GM19035 (cell line): ENCODE results near the gene B3GALT6.

Source experiments
- ATAC-seq: cut with Tn5 transposase; IDR thresholded peaks from one replicate; pipeline ENCODE4 v1.9.1; 2021; ENCODE audit not compliant: unreplicated experiment

Gene B3GALT6

GRCh38 chr1:1200876-1201810 lies 30.9 kb upstream of the B3GALT6 start:
- ATAC-seq, result no peak

DNA sequence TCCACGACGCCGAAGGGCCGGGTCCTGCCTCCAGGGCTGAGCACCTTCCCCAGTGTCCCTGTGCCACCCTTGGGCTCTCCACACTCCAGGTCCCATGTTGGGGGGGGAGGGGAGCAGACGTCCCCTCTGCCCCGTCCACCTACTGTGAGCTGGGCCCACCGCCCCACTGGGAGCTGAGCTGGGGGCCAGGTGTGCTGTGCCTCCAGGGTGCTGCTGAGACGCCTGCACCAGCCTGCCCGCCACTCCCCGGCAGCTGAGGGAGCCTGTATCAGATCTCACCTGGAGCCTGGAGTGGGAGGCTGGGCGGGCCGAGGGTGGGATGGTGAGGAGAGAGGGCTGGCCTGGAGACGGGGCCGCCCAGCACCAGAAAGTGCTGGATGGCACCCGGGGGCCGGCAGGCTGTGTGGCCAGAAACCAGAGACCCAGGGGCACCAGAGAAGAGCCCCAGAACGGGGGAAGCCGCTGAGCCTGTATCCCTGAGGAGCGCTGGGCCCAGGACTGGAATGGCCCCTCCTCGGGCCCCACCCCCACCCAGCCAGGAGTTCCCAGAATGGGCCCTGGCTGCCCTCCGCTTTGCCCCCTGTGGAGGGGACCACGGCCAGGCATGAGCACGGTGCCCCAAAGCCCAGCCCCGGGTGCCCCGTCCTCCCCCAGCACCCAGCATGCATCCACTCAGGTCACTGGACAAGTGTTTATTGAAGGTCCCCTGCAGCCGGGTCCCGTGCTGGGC lies 29.0 kb upstream of the B3GALT6 start:
- ATAC-seq, result no peak

DNA sequence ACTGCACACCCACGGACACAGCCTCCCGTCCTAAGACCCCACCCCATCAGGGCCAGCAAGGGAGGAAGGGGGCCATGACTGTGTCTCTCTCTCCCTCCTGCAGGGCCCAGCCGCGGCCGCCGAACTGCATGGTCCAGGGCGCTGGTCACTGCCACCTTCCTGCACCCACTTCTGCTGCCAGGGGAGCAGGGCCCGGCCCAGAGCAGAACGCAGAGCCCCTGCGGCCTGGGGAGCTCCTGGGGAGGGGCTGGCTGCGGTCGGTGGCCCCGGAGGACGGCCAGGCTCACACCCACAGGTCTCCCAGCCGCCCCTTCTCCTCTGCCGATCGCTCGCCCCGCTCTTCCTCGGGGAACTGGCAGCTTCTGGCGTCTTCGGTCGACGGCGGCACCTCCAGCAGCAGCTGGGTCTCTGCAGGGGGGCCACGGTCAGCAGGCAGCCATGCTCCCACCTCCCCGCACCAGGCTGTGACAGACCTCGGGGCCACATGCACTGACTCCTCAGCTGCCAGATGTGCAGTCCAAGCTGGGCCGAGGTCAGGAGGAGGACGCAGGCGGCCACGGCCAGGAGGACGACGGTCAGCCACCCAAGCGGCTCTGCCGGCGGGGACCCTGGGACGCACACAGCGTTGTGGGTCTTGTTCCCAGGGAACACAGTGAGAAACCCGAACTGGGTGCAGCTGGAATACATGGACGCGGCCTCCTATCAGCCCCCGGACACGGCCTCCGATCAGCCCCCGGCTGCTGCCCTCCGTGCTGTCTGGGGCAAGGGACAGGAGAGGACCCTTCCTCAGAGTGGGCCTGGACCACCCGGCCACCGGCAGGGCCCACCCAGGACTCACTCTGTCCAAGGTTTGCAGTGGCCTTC lies 28.2 kb upstream of the B3GALT6 start:
- no peak for ATAC-seq

- no peak for ATAC-seq
Measured at GRCh38 chr1:1204425-1204920, 27.6 kb upstream of the B3GALT6 start.

GRCh38 chr1:1204998-1205768 lies 26.9 kb upstream of the B3GALT6 start:
- ATAC-seq, result no peak

GRCh38 chr1:1205769-1206375 lies 26.2 kb upstream of the B3GALT6 start:
- ATAC-seq, result no peak

- ATAC-seq, result no peak
Measured at GRCh38 chr1:1206376-1206965, 25.6 kb upstream of the B3GALT6 start, which contains the start of gene TNFRSF18. TNFRSF18 (minus strand) TSS chr1:1206592; CDS start chr1:1206571, 21 bp downstream.

GRCh38 chr1:1206966-1207531 lies 25.0 kb upstream of the B3GALT6 start:
- no peak for ATAC-seq

DNA sequence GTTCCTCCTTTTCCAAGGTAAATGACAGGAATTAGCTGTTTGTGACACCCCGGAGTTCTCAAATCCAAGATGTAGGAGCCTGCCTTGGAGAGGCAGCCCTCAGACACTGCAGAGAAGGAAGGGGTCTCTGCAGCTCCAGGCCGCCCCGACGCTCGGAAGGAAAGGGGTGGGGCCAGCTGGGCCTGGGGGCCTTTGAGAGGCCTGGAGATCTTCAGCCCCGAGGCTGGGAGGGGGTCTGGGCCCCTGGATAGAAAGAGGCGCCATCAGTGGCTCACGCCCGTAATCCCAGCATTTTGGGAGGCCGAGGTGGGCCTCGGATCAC lies 24.5 kb upstream of the B3GALT6 start:
- no peak for ATAC-seq

GRCh38 chr1:1208713-1209433 lies 23.2 kb upstream of the B3GALT6 start:
- ATAC-seq, result no peak

DNA sequence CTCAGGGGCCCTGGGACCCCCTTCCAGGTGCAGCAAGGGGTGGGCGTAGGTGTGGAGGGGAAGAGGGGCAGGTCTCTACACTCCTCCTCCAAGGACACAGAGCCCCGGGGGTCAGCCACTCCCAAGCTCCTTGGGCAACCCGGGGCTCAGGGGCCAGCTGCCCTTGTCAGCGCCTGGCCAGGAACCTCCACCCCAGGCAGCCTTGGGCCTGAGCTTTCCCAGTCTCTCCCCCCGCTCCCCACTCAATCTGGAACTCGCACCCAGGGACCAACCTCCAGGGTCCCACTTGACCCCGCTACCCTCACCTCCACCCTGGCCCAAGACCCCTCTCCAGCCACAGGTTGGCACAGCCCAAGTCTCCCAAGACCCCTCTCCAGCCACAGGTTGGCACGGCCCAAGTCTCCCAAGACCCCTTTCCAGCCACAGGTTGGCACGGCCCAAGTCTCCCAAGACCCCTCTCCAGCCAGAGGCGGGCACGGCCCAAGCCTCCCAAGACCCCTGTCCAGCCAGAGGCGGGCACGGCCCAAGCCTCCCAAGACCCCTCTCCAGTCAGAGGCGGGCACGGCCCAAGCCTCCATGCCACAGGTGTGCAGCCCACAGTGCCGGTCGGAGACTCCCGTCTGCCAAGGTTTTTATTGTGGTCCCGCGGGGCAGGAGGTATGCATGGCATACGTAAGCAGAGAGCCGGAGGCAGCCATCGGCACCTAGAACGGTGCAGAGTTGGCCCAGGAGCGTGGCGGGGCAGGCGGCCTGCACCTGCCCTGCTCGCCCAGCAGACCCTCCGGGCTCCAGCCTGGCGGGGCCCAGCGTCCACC lies 21.1 kb upstream of the B3GALT6 start:
- no peak for ATAC-seq

- no peak for ATAC-seq
Measured at GRCh38 chr1:1211541-1212441, 20.2 kb upstream of the B3GALT6 start.

DNA sequence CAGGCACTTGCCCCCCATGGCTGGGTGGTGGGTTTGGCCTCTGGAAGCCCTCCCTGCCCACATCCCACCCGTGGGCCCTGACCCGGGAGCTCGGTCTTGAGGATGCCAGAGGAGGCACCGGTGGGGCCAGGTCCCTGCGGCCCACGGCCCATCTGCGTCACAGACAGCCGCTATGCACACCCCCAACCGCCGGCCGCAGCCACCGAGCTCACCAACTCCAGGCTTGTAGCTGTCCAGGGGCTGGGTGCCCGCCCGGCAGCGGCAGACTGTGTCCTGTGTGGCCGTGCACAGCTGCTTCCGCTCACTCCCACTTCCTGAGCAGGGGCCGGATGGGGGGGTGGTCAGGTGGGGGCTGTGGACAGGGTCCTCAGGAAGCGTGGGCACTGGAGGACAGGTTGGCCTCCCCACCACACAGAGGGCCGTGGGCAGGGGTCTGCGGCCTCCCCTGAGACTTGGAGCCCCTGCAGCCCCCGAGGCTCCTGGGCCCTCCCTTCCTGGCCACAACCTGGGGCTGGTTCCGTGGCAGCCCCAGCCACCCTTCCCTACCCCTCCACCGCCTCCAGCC lies 19.2 kb upstream of the B3GALT6 start:
- ATAC-seq, result no peak

GRCh38 chr1:1213345-1214265 lies 18.4 kb upstream of the B3GALT6 start, which contains the start of gene TNFRSF4:
TNFRSF4 (minus strand) TSS chr1:1214153; CDS start chr1:1214127, 26 bp downstream.
- no peak for ATAC-seq

DNA sequence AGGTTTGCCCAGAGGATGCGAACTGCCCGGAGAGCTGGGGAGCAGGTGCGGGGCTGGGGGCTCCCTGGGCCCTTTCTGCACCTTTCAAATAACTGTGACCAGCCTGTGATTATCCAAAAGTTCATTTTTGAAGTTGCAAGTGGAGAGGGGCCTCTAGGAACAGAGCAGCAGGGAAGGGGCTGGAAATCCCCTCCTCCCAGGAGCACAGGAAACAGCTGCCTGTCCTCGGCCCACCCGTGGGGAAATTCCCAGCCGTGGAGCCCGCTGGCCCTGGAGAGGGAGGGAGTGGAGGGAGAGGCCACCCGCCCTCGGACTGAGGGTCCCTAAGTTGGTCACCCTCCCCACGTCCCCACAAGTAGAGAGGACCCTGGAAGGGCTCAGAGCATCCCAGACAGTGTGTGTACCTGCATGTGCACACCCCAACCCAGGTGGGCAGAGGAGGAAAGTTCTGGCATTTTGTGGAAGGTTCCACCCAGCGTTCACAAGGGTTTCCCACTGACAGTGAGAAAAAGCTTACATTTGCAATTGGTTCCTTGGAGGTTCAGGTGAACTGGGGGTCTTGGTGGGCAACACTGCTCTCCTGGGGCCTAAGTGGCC lies 16.9 kb upstream of the B3GALT6 start:
- no peak for ATAC-seq
